Stimulated activated memory B cell treated with anti-CD40 and anti-IgM and Interleukin-4, amounts not matched to agents 10 μg/mL and 1 μg/mL and 100 μg/mL, for 72 hours (primary cell): Measurements from ENCODE around the gene UBE2G2.

Source experiments
- ATAC-seq: fragments of 150-1000 bp; cut with Tn5 transposase; 2 replicates; pipeline ENCODE4 v1.10.0; 2021
- H3K27ac Mint-ChIP-seq: one replicate; pipeline ENCODE4 v1.8.0; 2022; ENCODE audit warnings: mild to moderate bottlenecking, mixed read lengths
- H3K27me3 Mint-ChIP-seq: one replicate; pipeline ENCODE4 v1.8.0; 2022; ENCODE audit warnings: mixed read lengths
- H3K36me3 Mint-ChIP-seq: one replicate; pipeline ENCODE4 v1.8.0; 2022; ENCODE audit warnings: mixed read lengths
- H3K4me1 Mint-ChIP-seq: one replicate; pipeline ENCODE4 v1.8.0; 2022; ENCODE audit warnings: mixed read lengths
- H3K4me3 Mint-ChIP-seq: one replicate; pipeline ENCODE4 v1.8.0; 2022; ENCODE audit warnings: mild to moderate bottlenecking, moderate library complexity, mixed read lengths
- H3K9me3 Mint-ChIP-seq: one replicate; pipeline ENCODE4 v1.8.0; 2022; ENCODE audit warnings: mixed read lengths

The UBE2G2 gene

DNA sequence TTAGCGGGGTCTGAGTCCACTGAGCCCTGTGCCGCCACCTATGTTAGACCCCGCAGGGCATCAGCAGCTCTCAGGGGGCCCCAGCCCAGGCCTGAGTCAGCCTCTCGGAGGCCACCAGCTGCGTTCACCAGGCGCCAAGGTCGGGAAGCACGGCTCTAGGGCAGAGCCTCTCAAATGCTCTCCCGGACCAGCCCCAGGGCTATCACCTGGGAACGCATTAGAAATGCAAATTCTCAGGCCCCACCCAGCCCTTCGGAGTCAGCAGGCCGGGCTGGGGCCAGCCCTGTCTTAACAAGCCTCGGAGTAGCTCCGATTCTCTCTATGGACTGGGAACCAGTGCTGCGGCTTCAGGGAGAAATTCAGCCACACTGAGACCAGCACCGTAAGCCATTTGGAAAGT, 53.0 kb downstream of the UBE2G2 start:
- no peak for ATAC-seq
- Mint-ChIP-seq H3K27ac (no peak overlapping the region), H3K9me3 (no peaks in the 10 kb centered on the region), H3K27me3 (peaks cover 51% of the 10 kb centered on the region), H3K4me1 (no peaks in the 10 kb centered on the region), H3K36me3 (no peaks in the 10 kb centered on the region), H3K4me3 (no peak overlapping the region)

DNA sequence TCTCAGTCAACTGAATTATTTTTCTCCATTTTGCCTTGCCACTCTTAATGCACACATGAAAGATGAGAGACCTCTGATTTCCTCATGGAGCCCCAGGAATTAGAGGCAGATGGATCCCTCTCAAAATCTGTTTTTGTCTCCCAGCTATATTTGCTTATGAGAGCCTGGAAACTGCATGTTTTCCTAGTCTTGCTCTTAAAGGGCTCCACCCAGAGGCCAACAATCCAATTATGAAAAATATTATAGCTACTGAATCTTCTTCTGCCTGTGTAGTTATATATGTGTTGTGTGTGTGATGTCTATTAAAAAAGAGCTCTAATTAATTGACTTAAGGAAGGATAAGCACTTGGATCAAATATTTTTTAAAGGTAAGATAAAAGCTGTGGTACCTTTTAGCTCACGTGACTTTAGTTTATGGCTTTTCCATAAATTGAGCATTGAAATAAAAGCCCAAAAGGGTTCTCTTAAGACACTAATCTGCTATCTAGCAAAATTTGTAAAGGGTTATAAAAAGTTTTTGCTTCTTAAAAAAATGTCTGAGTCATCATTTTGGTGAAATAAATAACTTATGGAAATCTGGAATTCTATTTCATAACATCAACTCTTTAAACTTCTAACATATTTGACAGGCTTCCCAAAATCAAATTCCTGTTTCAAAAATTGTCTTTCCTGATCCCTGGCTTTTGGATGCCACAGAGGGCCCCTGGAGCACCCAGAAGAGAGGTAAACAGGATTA, 59.0 kb downstream of the UBE2G2 start:
- ATAC-seq = no peak
- Mint-ChIP-seq H3K4me3 (no peak overlapping the region), H3K27me3 (peaks cover 8% of the 10 kb centered on the region), H3K36me3 (no peaks in the 10 kb centered on the region), H3K27ac (no peak overlapping the region), H3K4me1 (no peaks in the 10 kb centered on the region), H3K9me3 (peaks cover 3% of the 10 kb centered on the region)

DNA sequence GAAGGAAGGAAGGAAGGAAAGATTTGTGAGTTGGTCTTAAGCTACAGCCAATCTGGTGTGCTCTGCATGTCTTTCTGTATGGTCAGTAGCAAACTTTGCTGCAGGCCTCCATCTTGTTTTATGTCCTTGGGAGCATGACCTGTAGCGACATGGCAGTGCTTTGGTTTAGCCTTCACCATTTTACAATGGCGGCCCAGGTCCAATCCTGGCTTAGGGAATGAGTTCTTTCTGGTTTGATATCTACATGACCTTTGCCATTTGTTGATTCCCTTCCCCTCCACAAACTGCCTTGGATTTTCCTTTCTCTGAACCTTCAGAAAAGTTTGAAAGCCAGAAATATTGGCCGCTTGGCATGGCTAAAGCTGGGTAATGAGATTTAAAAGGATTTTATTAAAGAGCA, 59.7 kb downstream of the UBE2G2 start:
- H3K9me3 Mint-ChIP-seq = peaks cover 3% of the 10 kb centered on the region
- no peak overlapping the region for H3K4me3 Mint-ChIP-seq
- H3K27ac Mint-ChIP-seq = no peak overlapping the region
- H3K4me1 Mint-ChIP-seq = no peaks in the 10 kb centered on the region
- peaks cover 8% of the 10 kb centered on the region for H3K27me3 Mint-ChIP-seq
- no peak for ATAC-seq
- H3K36me3 Mint-ChIP-seq = no peaks in the 10 kb centered on the region

DNA sequence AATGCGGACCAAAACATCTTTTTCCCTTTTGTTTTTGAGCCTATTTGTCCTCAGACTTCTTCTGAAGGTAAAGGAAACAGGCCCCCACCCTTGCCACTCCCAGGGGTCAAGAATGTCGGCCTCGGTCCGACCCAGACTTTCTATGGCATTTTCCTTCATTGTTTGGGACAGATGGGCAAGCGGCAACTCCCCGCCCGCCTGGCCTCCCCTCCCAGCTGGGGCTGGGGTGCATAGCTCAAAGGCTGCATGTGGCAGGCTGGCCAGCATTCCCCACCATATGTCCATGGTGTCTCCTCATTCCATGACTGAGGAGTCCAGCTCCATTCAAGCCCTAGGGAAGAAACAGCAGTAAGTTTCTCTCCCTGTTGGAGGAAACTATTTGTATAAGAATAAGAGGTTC, 60.9 kb downstream of the UBE2G2 start:
- peaks cover 3% of the 10 kb centered on the region for H3K9me3 Mint-ChIP-seq
- no peaks in the 10 kb centered on the region for H3K4me1 Mint-ChIP-seq
- H3K27me3 Mint-ChIP-seq = peaks cover 11% of the 10 kb centered on the region
- H3K36me3 Mint-ChIP-seq = no peaks in the 10 kb centered on the region
- ATAC-seq = no peak
- H3K4me3 Mint-ChIP-seq = no peak overlapping the region
- no peak overlapping the region for H3K27ac Mint-ChIP-seq

DNA sequence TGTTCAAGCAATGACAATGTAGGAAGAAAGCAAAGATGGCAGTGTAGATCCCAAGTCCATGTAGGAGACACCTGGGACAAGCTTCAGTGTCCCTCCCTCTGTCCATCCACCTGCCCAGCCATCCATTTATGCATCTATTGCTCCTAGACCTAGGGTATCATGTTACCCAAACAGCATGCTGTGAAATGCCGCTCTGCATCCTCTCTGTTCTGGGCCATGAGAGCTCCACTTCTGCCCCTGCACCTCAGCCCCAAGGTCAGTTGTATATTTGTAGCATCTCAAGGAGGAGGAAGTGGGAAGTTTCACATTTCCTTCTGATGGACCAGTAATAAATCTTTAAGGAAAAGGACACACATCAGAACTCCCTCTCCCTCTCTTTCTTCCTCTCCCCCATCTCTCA, 62.3 kb downstream of the UBE2G2 start:
- H3K36me3 Mint-ChIP-seq = no peaks in the 10 kb centered on the region
- no peak overlapping the region for H3K4me3 Mint-ChIP-seq
- H3K27ac Mint-ChIP-seq = no peak overlapping the region
- ATAC-seq = no peak
- H3K9me3 Mint-ChIP-seq = peaks cover 3% of the 10 kb centered on the region
- no peaks in the 10 kb centered on the region for H3K4me1 Mint-ChIP-seq
- H3K27me3 Mint-ChIP-seq = peaks cover 17% of the 10 kb centered on the region

DNA sequence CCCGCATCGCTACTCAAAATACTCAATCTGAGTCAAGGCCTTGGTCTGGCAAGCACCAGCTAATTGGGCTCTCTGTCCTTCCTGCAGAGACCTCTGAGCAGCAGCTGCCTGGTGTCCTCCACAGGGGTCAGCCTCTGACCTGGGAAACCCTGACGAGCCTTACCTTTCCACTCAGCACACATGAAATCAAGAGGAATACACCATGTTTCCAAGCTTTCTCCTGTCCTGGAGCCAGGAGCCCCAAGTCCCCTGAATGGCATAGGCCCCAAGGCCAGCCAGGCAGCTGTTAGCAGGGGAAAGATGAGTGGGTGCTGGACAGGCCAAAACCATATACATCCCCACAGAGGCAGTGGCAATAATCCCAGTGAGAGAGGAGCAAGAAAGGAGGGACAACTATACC, 63.0 kb downstream of the UBE2G2 start:
- Mint-ChIP-seq H3K9me3 (peaks cover 3% of the 10 kb centered on the region), H3K4me3 (no peak overlapping the region), H3K27ac (no peak overlapping the region), H3K36me3 (no peaks in the 10 kb centered on the region), H3K4me1 (no peaks in the 10 kb centered on the region), H3K27me3 (peaks cover 17% of the 10 kb centered on the region)
- ATAC-seq = no peak

DNA sequence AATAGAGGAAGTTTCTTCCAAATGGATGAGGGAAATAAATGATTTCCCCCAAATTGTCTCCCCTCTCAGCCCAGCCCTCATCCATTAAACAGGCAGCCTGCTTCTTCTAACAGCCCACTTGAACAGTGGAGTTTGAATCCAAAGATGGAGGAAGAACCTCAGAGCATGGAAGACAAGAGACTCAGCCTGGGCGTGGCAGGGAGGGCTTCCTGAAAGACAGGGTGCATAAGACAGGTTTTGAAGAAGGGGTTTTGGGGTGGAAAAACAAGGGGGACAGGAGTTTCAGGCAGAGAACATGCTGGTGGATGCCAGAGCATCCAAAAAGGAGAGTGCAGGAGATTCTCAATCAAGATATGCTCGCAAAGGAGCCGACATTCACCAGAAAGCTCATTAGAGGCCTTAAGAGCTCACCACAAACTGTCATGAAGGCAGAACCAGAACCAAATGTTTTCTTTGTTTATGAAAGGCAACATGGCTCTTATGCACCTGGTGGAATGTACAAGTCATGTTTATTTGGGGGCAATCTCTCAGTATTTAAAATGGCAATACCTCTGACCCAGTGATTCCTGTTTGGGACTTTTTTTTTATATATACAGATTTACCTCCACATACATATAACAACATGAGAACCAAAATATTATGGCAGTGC, 63.8 kb downstream of the UBE2G2 start:
- Mint-ChIP-seq H3K9me3 (peaks cover 3% of the 10 kb centered on the region), H3K27me3 (peaks cover 17% of the 10 kb centered on the region), H3K4me3 (no peak overlapping the region), H3K36me3 (no peaks in the 10 kb centered on the region), H3K27ac (no peak overlapping the region), H3K4me1 (no peaks in the 10 kb centered on the region)
- no peak for ATAC-seq

DNA sequence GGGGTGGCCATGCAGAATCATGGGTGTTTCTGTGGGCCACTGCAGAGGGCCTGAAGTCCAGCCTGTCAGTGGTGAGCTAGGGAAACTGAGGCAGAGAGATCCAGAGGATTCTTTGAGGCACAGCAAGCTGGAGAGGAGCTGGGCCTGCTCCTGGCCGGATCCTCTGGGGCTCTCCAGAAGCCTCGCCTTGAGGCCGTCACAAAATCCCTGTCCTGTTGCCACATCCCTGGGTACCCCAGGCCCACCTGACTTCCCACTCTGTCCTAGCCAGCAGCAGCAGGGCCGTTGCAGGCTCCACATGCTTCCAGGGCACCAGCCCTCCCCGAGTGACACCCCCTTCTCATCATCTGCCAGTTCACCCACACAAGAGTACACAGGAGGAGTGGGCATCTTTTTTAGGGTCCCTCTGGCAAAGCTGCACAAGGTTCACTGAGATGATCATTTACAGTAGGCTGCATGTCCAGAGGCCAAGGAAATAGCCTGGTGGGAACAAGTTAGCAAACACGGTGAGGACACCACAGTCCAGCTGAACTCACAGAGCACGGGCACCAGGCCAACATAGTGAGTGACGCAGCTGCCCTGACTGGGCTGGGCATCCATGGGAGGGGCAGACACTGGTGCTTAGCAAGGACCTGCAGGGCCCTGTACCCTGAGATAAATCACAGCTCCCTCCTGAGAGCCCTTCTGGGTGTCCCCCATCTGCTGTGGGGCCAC, 65.2 kb downstream of the UBE2G2 start:
- Mint-ChIP-seq H3K9me3 (peaks cover 2% of the 10 kb centered on the region), H3K36me3 (no peaks in the 10 kb centered on the region), H3K27me3 (peaks cover 29% of the 10 kb centered on the region), H3K27ac (no peak overlapping the region), H3K4me1 (no peaks in the 10 kb centered on the region), H3K4me3 (no peak overlapping the region)
- no peak for ATAC-seq

DNA sequence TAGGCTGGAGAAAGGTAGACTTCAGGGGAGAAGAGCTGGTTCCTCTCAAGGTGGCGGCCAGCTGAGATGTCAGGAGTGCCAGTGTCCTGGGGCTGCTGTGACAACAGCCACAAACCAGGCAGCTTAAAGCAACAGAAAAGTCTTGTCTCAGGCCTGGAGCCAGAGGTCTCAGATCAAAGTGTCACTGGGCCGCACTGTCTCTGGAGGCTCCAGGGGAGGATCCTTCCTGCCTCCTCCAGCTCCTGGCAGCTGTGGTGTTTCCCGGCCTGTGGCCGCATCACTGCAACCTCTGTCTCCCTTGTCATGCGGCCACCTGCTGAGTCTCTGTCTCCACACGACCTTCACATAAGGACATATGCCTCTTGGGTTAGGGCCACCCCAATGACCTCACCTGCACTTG, 65.8 kb downstream of the UBE2G2 start:
- Mint-ChIP-seq H3K36me3 (no peaks in the 10 kb centered on the region), H3K9me3 (no peaks in the 10 kb centered on the region), H3K4me1 (no peaks in the 10 kb centered on the region), H3K27ac (no peak overlapping the region), H3K27me3 (peaks cover 33% of the 10 kb centered on the region), H3K4me3 (no peak overlapping the region)
- ATAC-seq = no peak

DNA sequence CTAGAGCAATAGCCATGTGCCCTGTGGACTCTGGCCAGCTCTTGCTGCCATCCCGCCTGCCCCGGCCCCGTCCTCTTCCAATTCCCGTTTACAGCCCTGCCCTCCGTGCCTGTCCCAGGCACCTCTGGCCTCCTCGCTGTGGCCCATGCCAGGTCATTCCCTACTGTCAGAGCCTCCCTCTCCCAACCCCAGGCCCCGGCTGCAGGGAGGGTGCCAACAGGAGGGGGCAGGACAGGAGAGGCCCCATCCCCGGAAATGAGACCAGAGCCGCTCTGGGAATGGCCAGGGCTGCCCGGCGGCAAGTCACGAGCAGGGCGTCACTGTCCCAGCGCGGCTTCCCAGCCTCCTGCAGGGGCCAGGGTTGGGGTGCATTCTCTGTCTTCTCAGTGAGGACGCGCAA, 66.8 kb downstream of the UBE2G2 start:
- no peaks in the 10 kb centered on the region for H3K36me3 Mint-ChIP-seq
- peaks cover 39% of the 10 kb centered on the region for H3K27me3 Mint-ChIP-seq
- no peaks in the 10 kb centered on the region for H3K4me1 Mint-ChIP-seq
- ATAC-seq = no peak
- no peaks in the 10 kb centered on the region for H3K9me3 Mint-ChIP-seq
- no peak overlapping the region for H3K27ac Mint-ChIP-seq
- H3K4me3 Mint-ChIP-seq = no peak overlapping the region

DNA sequence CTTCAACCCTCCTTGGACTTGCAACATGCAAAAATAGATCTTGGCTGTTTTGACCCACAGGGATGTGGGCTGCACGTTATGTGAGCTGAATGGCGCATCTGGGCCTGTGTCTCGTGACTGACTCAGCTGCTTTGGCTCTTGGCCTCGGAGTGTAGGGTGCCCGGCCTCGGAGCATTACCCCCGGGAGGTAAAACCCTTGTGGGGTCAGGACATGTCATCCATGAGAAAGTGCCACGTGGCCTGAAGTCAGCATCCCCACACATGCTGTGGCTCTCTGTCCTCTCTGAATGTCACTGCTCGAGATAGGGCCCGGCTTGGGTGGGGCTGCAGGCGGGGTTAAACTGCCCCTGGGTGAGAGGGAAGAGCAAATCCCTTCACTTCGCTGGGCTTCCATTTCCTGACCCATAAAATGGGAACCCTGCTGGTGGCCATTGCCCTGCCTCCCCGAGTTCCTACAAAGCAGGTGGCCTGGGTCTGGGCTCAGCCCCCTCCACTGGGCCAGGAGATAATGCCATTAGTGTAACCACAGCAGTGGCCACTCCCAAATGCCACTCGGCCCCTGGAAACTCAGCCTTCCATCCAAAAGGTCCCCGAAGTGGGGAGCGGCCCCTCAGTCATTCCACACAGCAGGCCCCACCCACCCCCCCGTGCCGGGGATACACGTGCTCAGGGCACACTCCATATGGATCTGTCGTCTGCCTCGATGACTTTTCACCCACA, 67.4 kb downstream of the UBE2G2 start:
- H3K27ac Mint-ChIP-seq = no peak overlapping the region
- H3K4me3 Mint-ChIP-seq = no peak overlapping the region
- ATAC-seq = no peak
- H3K4me1 Mint-ChIP-seq = no peaks in the 10 kb centered on the region
- H3K9me3 Mint-ChIP-seq = no peaks in the 10 kb centered on the region
- no peaks in the 10 kb centered on the region for H3K36me3 Mint-ChIP-seq
- H3K27me3 Mint-ChIP-seq = peaks cover 44% of the 10 kb centered on the region

DNA sequence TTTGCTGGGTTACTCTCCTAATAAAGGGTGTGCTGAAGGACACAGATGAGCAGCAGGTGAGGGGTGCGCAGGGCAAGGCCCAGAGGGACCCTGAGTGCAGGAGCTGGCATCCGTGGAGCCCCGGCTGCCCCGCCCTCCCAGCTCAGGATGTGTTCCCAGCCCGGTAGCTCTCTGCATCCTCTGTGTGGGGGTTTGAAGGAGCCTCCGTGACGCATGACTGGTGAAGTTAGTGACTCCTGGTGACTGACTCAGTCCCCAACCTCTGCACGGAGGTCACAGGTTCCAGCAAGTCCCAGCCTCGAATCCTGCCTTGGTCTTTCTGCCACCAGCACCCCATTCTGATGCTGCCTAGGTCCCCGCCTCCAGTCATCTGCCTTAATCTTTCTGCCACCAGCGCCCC, 68.7 kb downstream of the UBE2G2 start:
- Mint-ChIP-seq H3K36me3 (no peaks in the 10 kb centered on the region), H3K4me3 (no peak overlapping the region), H3K9me3 (no peaks in the 10 kb centered on the region), H3K4me1 (no peaks in the 10 kb centered on the region), H3K27me3 (peaks cover 48% of the 10 kb centered on the region), H3K27ac (no peak overlapping the region)
- ATAC-seq = no peak

DNA sequence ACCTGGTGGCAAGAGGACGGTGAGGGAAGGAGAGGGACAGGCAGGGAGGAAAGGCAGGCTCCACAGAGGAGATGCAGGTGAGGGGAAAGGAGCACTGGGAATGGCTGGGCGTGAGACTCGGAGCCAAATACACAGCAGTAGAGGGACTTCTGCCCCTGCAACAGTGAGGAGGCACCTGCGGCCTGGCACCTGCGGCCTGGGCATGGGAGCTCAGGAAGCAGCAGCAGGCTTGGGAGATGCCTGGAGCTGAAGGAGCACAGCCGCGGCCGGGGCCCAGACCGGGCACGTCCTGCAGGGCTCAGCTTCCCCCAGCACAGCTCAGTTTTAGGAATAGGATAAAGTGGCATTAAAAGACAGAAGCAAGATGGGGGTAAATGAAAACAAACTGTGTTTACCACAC, 69.4 kb downstream of the UBE2G2 start:
- peaks cover 55% of the 10 kb centered on the region for H3K27me3 Mint-ChIP-seq

DNA sequence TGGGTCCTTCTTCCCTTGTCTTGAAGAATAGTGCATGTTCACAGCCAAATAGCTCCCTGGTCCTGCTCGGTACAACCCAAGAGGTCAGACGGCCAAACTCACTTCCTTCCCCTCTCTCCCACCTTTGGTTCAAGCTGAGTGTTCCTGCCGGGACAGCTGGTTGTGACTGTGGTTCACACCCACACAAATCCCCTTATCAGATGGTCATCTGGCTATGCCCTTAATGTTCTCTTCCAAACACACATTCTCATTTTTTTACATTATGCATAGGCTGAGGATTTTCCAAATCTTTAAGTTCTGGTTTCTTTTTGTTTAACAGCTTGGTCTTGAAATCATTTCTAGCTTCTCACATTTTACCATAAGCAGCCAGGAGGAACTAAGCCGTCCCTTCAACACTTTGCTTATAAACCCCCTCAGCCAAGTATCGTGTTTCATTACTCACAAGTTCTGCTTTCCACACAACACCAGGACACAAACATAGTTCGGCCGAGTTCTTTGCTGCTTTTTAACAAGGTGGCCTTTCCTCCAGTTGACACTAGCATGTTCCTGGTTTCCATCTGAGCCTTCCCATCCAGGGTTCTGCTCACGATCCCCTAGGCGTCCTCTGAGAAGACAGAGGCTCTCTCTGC, 70.6 kb downstream of the UBE2G2 start:
- H3K4me3 Mint-ChIP-seq = no peak overlapping the region
- no peak for ATAC-seq

More for the DNA sequence above, 69.4 kb downstream of the UBE2G2 start:
- H3K4me1 Mint-ChIP-seq = no peaks in the 10 kb centered on the region
- no peaks in the 10 kb centered on the region for H3K9me3 Mint-ChIP-seq
- H3K36me3 Mint-ChIP-seq = no peaks in the 10 kb centered on the region
- no peak overlapping the region for H3K27ac Mint-ChIP-seq
- no peak overlapping the region for H3K4me3 Mint-ChIP-seq
- no peak for ATAC-seq

DNA sequence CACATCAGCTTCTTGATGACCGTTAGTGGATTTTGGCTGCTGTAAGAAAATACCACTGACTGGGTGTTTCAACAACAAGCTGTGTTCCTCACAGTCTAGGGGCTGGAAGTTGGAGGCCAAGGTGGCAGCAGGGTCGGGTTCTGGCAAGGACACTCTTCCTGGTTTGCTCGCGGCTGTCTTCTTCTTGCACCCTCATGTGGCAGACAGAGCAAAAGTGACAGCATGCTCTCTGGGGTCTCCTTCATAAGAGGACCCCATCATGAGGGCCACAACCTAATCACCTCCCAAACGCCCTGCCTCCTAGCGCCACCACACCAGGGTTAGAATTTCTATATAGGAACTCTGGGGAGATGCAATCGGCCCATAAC, 71.6 kb downstream of the UBE2G2 start:
- ATAC-seq = no peak
- Mint-ChIP-seq H3K27ac (no peak overlapping the region), H3K36me3 (no peaks in the 10 kb centered on the region), H3K27me3 (peaks cover 60% of the 10 kb centered on the region), H3K9me3 (no peaks in the 10 kb centered on the region), H3K4me3 (no peak overlapping the region), H3K4me1 (no peaks in the 10 kb centered on the region)

More for the DNA sequence above, 70.6 kb downstream of the UBE2G2 start:
- Mint-ChIP-seq H3K36me3 (no peaks in the 10 kb centered on the region), H3K27ac (no peak overlapping the region), H3K27me3 (peaks cover 59% of the 10 kb centered on the region), H3K9me3 (no peaks in the 10 kb centered on the region), H3K4me1 (no peaks in the 10 kb centered on the region)
